ENCODE data around the gene GPA33. TPM values are rescaled to one million over a fixed set of nuclear protein-coding genes. Genes with fewer than 3 reads are reported as not detected.

GPA33 gene
- total and polyA plus RNA-seq, 5 donors, result 0.11 to 0.36 (median 0.23) TPM; not detected in 1

- intact Hi-C loops (cut with DNase I), result no loop called here
Observed at GRCh38 chr1:167117225-167117624, 27.0 kb upstream of the GPA33 start.

GRCh38 chr1:167116174-167116573 lies 26.0 kb upstream of the GPA33 start:
- H3K27ac ChIP-seq (ENCODE audit: low read length), result no peak overlapping the region
- H3K4me3 ChIP-seq (ENCODE audit: low read length), result no peak overlapping the region
- H3K4me1 ChIP-seq (ENCODE audit: control insufficient read depth, insufficient read depth, low read length), result no peaks in the 10 kb centered on the region
- no peaks in the 10 kb centered on the region for H3K9me3 ChIP-seq (ENCODE audit: control insufficient read depth, low read length)
- intact Hi-C loops (cut with DNase I), result no loop called here
- 28% methylated on average over 1 of the region's 1 CpG for WGBS
- no peaks in the 10 kb centered on the region for H3K27me3 ChIP-seq (ENCODE audit: control insufficient read depth, insufficient read depth)
- ATAC-seq (no peak), DNase-seq (no peak)

More at GRCh38 chr1:167117225-167117624, 27.0 kb upstream of the GPA33 start:
- H3K27me3 ChIP-seq (ENCODE audit: control insufficient read depth, insufficient read depth), result no peaks in the 10 kb centered on the region
- no peak overlapping the region for H3K4me3 ChIP-seq (ENCODE audit: low read length)
- ATAC-seq, result no peak
- no peak overlapping the region for H3K27ac ChIP-seq (ENCODE audit: low read length)
- H3K4me1 ChIP-seq (ENCODE audit: control insufficient read depth, insufficient read depth, low read length), result no peaks in the 10 kb centered on the region
- no peak for DNase-seq
- H3K9me3 ChIP-seq (ENCODE audit: control insufficient read depth, low read length), result no peaks in the 10 kb centered on the region
- 95% methylated on average over 9 of the region's 9 CpGs for WGBS

DNA sequence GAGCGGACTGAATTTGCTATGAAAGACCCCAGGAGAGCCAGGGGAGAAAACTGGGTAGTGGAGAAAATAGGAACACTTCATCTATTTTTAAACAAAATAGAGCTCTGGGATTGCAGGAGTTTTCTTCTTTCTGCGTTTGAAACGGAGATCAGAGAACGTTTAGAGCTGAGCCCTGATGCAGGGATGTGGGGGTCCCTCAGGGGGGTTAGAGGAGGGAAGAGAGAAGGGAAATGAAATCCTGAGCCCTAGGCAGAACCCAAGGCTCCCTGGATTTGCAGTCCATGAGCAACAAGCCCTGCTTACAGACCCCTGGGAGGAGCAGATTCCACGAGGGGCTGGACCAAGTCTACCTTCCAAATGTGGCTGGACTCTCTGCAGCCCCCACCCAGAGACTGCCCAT lies 25.5 kb upstream of the GPA33 start:
- no peak for ATAC-seq
- Histone ChIP-seq H3K27me3 (ENCODE audit: control insufficient read depth, insufficient read depth) (no peaks in the 10 kb centered on the region), H3K27ac (ENCODE audit: low read length) (no peak overlapping the region), H3K4me3 (ENCODE audit: low read length) (no peak overlapping the region), H3K4me1 (ENCODE audit: control insufficient read depth, insufficient read depth, low read length) (no peaks in the 10 kb centered on the region), H3K9me3 (ENCODE audit: control insufficient read depth, low read length) (no peaks in the 10 kb centered on the region)
- 34% methylated on average over 5 of the region's 5 CpGs for WGBS
- no peak for DNase-seq
- intact Hi-C loops (cut with DNase I), result no loop called here

- no peaks in the 10 kb centered on the region for H3K27me3 ChIP-seq (ENCODE audit: control insufficient read depth, insufficient read depth)
- no peak overlapping the region for H3K4me3 ChIP-seq (ENCODE audit: low read length)
- no peaks in the 10 kb centered on the region for H3K9me3 ChIP-seq (ENCODE audit: control insufficient read depth, low read length)
- ATAC-seq (no peak), DNase-seq (no peak)
- intact Hi-C loops (cut with DNase I), result no loop called here
- H3K4me1 ChIP-seq (ENCODE audit: control insufficient read depth, insufficient read depth, low read length), result no peaks in the 10 kb centered on the region
- no peak overlapping the region for H3K27ac ChIP-seq (ENCODE audit: low read length)
Observed at GRCh38 chr1:167114725-167115124, 24.5 kb upstream of the GPA33 start.

DNA sequence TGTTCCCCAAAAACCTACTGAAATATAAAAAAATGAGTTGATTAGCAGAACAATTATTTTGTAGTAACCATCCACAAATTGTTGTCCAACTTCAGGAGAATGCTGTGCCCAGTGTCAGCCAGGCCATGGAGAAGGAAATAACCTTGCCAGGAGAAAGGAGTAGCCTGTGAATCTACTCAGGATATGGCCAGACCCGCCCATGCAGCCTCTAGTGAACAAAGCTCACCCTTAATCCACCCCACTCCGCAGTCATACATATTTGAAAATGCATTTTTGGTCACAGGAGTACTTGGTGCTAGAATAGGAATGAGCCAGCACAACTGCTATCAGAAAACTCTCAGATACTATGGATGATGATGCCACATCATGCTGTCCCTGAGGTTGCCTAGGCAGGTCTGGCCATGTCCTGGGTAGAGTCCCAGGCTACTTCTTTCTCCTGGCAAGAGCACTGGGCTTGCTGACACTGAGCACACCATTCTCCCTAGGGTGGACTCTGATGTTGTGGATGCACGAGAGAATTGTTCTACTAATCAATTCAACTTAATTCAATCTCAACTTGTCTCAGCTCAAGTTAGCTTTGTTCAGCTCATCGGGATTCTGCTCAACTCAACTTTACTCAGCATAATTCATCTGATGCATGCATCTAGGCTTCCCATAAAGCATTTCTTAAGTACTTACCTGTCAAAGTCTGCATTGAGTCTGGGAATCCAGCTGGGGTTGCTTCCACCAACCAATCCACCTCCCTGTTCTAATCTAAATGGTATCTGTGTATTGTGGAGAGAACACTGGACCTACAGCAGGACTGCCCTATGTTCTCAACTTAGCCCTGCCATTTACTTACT lies 21.9 kb upstream of the GPA33 start:
- no peak overlapping the region for H3K27ac ChIP-seq (ENCODE audit: low read length)
- H3K9me3 ChIP-seq (ENCODE audit: control insufficient read depth, low read length), result no peaks in the 10 kb centered on the region
- WGBS, result 82% methylated on average over 4 of the region's 4 CpGs
- peaks cover 5% of the 10 kb centered on the region for H3K4me1 ChIP-seq (ENCODE audit: control insufficient read depth, insufficient read depth, low read length)
- ATAC-seq, result peak in 1 of 2 donors; percentile 22
- no peak for DNase-seq
- H3K4me3 ChIP-seq (ENCODE audit: low read length), result no peak overlapping the region
- intact Hi-C loops (cut with DNase I), result no loop called here
- no peaks in the 10 kb centered on the region for H3K27me3 ChIP-seq (ENCODE audit: control insufficient read depth, insufficient read depth)

- 85% methylated on average over 3 of the region's 3 CpGs for WGBS
- no peaks in the 10 kb centered on the region for H3K9me3 ChIP-seq (ENCODE audit: control insufficient read depth, low read length)
- H3K27me3 ChIP-seq (ENCODE audit: control insufficient read depth, insufficient read depth), result no peaks in the 10 kb centered on the region
- H3K27ac ChIP-seq (ENCODE audit: low read length), result no peak overlapping the region
- ATAC-seq, result no peak
- H3K4me1 ChIP-seq (ENCODE audit: control insufficient read depth, insufficient read depth, low read length), result peaks cover 5% of the 10 kb centered on the region
- intact Hi-C loops (cut with DNase I), result no loop called here
- no peak for DNase-seq
- no peak overlapping the region for H3K4me3 ChIP-seq (ENCODE audit: low read length)
Observed at GRCh38 chr1:167110586-167110985, 20.4 kb upstream of the GPA33 start.

GRCh38 chr1:167109125-167109524 lies 18.9 kb upstream of the GPA33 start:
- no peak overlapping the region for H3K4me3 ChIP-seq (ENCODE audit: low read length)
- DNase-seq, result no peak
- no peaks in the 10 kb centered on the region for H3K9me3 ChIP-seq (ENCODE audit: control insufficient read depth, low read length)
- intact Hi-C loops (cut with DNase I), result no loop called here
- peaks cover 5% of the 10 kb centered on the region for H3K4me1 ChIP-seq (ENCODE audit: control insufficient read depth, insufficient read depth, low read length)
- WGBS, result 54% methylated on average over 2 of the region's 2 CpGs
- peak overlapping the region; percentile 6 for H3K27ac ChIP-seq (ENCODE audit: low read length)
- ATAC-seq, result peak; percentile 12 to 23
- no peaks in the 10 kb centered on the region for H3K27me3 ChIP-seq (ENCODE audit: control insufficient read depth, insufficient read depth)

DNA sequence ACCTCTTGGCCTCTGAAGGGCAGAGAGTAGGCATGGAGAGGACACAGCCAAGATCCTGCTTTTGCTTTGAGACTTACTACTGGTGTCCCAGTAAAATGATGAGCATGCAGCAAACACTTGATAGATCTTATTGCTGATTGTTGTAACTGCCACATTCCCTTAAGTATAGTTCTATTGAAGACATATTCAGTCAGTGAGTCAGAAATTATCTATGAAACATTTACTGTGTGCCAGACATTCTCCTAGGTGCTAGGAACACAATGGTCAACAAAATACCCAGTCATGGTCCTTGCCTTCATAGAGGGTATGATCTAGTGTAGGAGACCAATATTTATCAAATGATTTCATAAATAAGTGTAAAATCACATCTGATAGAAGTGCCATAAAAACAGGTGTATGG lies 17.3 kb upstream of the GPA33 start:
- no peaks in the 10 kb centered on the region for H3K9me3 ChIP-seq (ENCODE audit: control insufficient read depth, low read length)
- intact Hi-C loops (cut with DNase I), result no loop called here
- ATAC-seq (peak; percentile 44 to 73), DNase-seq (no peak)
- H3K4me3 ChIP-seq (ENCODE audit: low read length), result no peak overlapping the region
- H3K4me1 ChIP-seq (ENCODE audit: control insufficient read depth, insufficient read depth, low read length), result peaks cover 5% of the 10 kb centered on the region
- no peaks in the 10 kb centered on the region for H3K27me3 ChIP-seq (ENCODE audit: control insufficient read depth, insufficient read depth)
- H3K27ac ChIP-seq (ENCODE audit: low read length), result peak overlapping the region; percentile 67

GRCh38 chr1:167106119-167106461 lies 15.9 kb upstream of the GPA33 start:
- peaks cover 5% of the 10 kb centered on the region for H3K4me1 ChIP-seq (ENCODE audit: control insufficient read depth, insufficient read depth, low read length)
- peak overlapping the region; percentile 62 for H3K27ac ChIP-seq (ENCODE audit: low read length)

DNA sequence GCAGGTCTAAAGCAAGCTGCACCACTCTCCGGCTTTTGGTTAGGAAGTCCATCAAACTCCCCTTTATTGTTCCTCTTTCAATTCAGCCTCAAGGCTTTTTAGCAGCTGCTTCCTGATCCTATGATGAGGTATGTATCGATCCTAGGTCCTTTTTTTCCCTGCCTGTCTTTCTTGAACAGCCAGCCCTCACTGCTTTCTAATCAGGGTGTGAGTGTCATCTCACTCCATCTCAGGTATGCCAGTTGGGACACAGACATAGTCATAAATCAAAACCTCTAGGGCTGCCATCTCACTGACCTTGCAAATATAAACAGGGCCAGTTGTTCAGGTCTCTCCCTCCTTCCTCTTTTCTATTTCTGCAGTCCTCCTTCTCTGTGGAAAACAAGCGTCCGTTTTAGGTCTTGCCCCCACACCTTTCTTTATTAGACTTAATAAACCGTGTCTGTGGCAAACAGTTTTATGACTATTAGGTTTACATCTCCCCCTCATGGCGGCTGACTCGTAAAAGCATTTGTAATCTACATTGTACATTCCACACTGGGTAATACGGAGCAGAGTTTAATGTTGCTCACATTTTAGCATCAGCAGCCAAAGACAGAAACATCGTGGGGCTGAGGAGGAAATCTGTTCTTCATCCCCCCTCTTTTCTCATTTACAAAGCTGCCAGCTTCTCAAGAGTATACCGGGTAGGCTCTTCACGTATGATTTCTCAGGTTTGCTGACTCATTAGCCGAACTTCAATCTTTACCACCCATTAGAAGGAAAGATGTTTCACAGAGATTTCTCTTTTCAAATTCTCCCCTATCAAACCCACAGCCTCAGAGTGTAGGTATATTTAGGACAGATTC lies 15.3 kb upstream of the GPA33 start:
- ATAC-seq (no peak), DNase-seq (no peak)
- H3K27me3 ChIP-seq (ENCODE audit: control insufficient read depth, insufficient read depth), result no peaks in the 10 kb centered on the region
- peak overlapping the region; percentile 44 for H3K27ac ChIP-seq (ENCODE audit: low read length)
- H3K9me3 ChIP-seq (ENCODE audit: control insufficient read depth, low read length), result no peaks in the 10 kb centered on the region
- H3K4me3 ChIP-seq (ENCODE audit: low read length), result no peak overlapping the region
- peaks cover 5% of the 10 kb centered on the region for H3K4me1 ChIP-seq (ENCODE audit: control insufficient read depth, insufficient read depth, low read length)
- intact Hi-C loops (cut with DNase I), result no loop called here
- 30% methylated on average over 12 of the region's 12 CpGs for WGBS

More at GRCh38 chr1:167106119-167106461, 15.9 kb upstream of the GPA33 start:
- Histone ChIP-seq H3K9me3 (ENCODE audit: control insufficient read depth, low read length) (no peaks in the 10 kb centered on the region), H3K27me3 (ENCODE audit: control insufficient read depth, insufficient read depth) (no peaks in the 10 kb centered on the region), H3K4me3 (ENCODE audit: low read length) (no peak overlapping the region)
- intact Hi-C loops (cut with DNase I), result no loop called here
- DNase-seq, result no peak
- 67% methylated on average over 4 of the region's 4 CpGs for WGBS
- no peak for ATAC-seq

DNA sequence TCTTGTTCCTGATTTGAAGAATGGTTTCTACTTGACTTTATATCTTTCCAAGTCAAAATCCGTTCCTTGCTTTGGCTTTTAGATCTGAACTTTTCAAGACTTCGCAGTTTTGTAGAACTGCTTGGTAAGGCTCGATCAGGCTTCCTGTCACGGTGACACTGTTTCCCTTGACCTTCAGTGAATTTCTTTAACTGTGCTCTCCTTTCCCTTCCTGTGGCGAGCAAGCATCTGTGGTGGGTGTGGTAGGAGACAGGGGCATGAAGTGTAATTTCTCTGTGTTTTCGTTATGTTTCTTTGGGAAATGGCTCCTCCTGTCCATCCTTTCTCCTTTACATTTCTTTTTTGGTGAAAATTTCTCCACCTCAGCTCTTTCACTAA lies 14.1 kb upstream of the GPA33 start:
- no peaks in the 10 kb centered on the region for H3K27me3 ChIP-seq (ENCODE audit: control insufficient read depth, insufficient read depth)
- H3K4me3 ChIP-seq (ENCODE audit: low read length), result no peak overlapping the region
- WGBS, result 53% methylated on average over 6 of the region's 6 CpGs
- DNase-seq (no peak), ATAC-seq (no peak)
- intact Hi-C loops (cut with DNase I), result no loop called here
- H3K27ac ChIP-seq (ENCODE audit: low read length), result no peak overlapping the region
- H3K9me3 ChIP-seq (ENCODE audit: control insufficient read depth, low read length), result no peaks in the 10 kb centered on the region
- peaks cover 5% of the 10 kb centered on the region for H3K4me1 ChIP-seq (ENCODE audit: control insufficient read depth, insufficient read depth, low read length)

Measured in right cardiac atrium (tissue), 5 donors.